Measurements from ENCODE around the gene HEPACAM. TPM values are rescaled to one million over a fixed set of nuclear protein-coding genes. Genes with fewer than 3 reads are reported as not detected.
A peak's percentile ranks its signal among the peaks of the same experiment; 100 is the strongest.

HEPACAM gene
- total RNA-seq, 1 donor from 2014 or later = not detected

- FAIRE-seq (no peak), DNase-seq (ENCODE audit: low read depth) (no peak)
- no peaks in the 10 kb centered on the region for H3K36me3 ChIP-seq (ENCODE audit: control insufficient read depth, insufficient read depth, low read length)
- TF ChIP-seq CTCF (IDR thresholded peaks at IDR 0.05; ENCODE audit: insufficient read depth, low read length, severe bottlenecking) = no peak
- no peak overlapping the region for H3K4me3 ChIP-seq (ENCODE audit: low read depth, low read length)
- H3K27me3 ChIP-seq (ENCODE audit: control insufficient read depth, insufficient read depth, low read length) = no peaks in the 10 kb centered on the region
Measured at GRCh38 chr11:124886476-124886875, 49.4 kb downstream of the HEPACAM start.

GRCh38 chr11:124884869-124885479, 50.9 kb downstream of the HEPACAM start:
- no peaks in the 10 kb centered on the region for H3K36me3 ChIP-seq (ENCODE audit: control insufficient read depth, insufficient read depth, low read length)
- DNase-seq (ENCODE audit: low read depth) (no peak), FAIRE-seq (peak; percentile 40)
- H3K27me3 ChIP-seq (ENCODE audit: control insufficient read depth, insufficient read depth, low read length) = no peaks in the 10 kb centered on the region
- TF ChIP-seq CTCF (IDR thresholded peaks at IDR 0.05; ENCODE audit: insufficient read depth, low read length, severe bottlenecking) = no peak
- H3K4me3 ChIP-seq (ENCODE audit: low read depth, low read length) = no peak overlapping the region

GRCh38 chr11:124884340-124884739, 51.5 kb downstream of the HEPACAM start:
- DNase-seq (ENCODE audit: low read depth) = no peak
- Histone ChIP-seq H3K27me3 (ENCODE audit: control insufficient read depth, insufficient read depth, low read length) (no peaks in the 10 kb centered on the region), H3K36me3 (ENCODE audit: control insufficient read depth, insufficient read depth, low read length) (no peaks in the 10 kb centered on the region), H3K4me3 (ENCODE audit: low read depth, low read length) (no peak overlapping the region)
- no peak for FAIRE-seq
- TF ChIP-seq CTCF (IDR thresholded peaks at IDR 0.05; ENCODE audit: insufficient read depth, low read length, severe bottlenecking) = no peak

GRCh38 chr11:124882339-124883071, 53.3 kb downstream of the HEPACAM start:
- FAIRE-seq = no peak
- Histone ChIP-seq H3K36me3 (ENCODE audit: control insufficient read depth, insufficient read depth, low read length) (peaks cover 2% of the 10 kb centered on the region), H3K4me3 (ENCODE audit: low read depth, low read length) (no peak overlapping the region), H3K27me3 (ENCODE audit: control insufficient read depth, insufficient read depth, low read length) (no peaks in the 10 kb centered on the region)
- DNase-seq (ENCODE audit: low read depth) = no peak
- no peak for TF ChIP-seq CTCF (IDR thresholded peaks at IDR 0.05; ENCODE audit: insufficient read depth, low read length, severe bottlenecking)

GRCh38 chr11:124880958-124881357, 54.9 kb downstream of the HEPACAM start:
- FAIRE-seq = no peak

More at GRCh38 chr11:124880958-124881357, 54.9 kb downstream of the HEPACAM start:
- H3K4me3 ChIP-seq (ENCODE audit: low read depth, low read length) = no peak overlapping the region
- H3K36me3 ChIP-seq (ENCODE audit: control insufficient read depth, insufficient read depth, low read length) = peaks cover 2% of the 10 kb centered on the region
- no peaks in the 10 kb centered on the region for H3K27me3 ChIP-seq (ENCODE audit: control insufficient read depth, insufficient read depth, low read length)
- DNase-seq (ENCODE audit: low read depth) = no peak
- TF ChIP-seq CTCF (IDR thresholded peaks at IDR 0.05; ENCODE audit: insufficient read depth, low read length, severe bottlenecking) = no peak

Data from bronchial epithelial cell (primary cell).